Epithelial cell of esophagus (primary cell): Measurements from ENCODE around the gene KIF13A.

Experiments used
- DNase-seq: peaks from one replicate; pipeline ENCODE4 v3.0.0; 2010; ENCODE audit warnings: low read depth
- H3K4me3 ChIP-seq: 2 replicates; pipeline ENCODE4 v1.5.1; 2011; ENCODE audit warnings: mild to moderate bottlenecking, low read length, control low read depth
- TF ChIP-seq, protein P1 (sequence below): IDR thresholded peaks from 2 replicates; pipeline ENCODE4 v1.5.1; 2011; ENCODE audit warnings: low read depth, mild to moderate bottlenecking, low read length, control low read depth, inconsistent platforms; ENCODE audit not compliant: insufficient read depth; ENCODE audit errors: missing control alignments

KIF13A gene

DNA sequence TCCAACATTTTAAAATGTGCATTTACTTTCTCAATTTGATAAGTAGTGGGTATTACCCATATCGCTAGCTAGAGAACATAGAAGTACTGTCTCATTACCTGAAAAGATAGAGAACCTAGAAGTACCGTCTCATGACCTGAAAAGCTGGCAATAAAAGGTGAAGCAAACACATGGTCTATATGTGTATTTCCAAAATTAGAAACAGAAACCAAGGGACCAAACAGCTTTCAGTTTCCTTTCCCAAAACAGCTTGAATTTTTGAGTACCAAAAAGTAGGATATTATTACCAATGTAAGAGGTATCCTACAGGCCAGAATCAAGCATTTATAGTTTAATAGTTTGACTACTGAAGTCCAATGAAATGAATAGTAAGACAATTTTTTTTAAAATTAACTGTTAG is 77.2 kb downstream of the KIF13A start:
- no peak overlapping the region for H3K4me3 ChIP-seq
- no peak for DNase-seq
- TF ChIP-seq, protein P1, sequence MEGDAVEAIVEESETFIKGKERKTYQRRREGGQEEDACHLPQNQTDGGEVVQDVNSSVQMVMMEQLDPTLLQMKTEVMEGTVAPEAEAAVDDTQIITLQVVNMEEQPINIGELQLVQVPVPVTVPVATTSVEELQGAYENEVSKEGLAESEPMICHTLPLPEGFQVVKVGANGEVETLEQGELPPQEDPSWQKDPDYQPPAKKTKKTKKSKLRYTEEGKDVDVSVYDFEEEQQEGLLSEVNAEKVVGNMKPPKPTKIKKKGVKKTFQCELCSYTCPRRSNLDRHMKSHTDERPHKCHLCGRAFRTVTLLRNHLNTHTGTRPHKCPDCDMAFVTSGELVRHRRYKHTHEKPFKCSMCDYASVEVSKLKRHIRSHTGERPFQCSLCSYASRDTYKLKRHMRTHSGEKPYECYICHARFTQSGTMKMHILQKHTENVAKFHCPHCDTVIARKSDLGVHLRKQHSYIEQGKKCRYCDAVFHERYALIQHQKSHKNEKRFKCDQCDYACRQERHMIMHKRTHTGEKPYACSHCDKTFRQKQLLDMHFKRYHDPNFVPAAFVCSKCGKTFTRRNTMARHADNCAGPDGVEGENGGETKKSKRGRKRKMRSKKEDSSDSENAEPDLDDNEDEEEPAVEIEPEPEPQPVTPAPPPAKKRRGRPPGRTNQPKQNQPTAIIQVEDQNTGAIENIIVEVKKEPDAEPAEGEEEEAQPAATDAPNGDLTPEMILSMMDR: no peak

DNA sequence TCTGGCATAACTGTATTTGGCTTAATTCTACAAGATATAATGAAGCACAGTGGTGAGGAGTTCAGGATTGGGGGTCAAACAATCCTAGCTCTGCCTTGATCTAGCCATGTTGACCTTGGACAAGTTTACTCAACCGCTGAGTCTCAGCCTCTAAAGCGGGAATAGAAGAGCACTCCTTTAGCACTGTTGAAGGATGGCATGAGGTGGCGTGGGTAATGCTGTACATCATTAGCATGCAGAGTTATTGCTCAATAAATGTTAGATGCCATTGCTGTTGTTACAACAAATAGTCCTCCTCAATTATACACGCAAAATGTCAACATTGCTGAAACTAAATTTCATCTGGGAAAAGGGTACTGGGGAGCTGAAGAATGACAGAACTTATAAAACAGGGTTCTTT is 78.6 kb downstream of the KIF13A start:
- DNase-seq: peak; percentile 52
- TF ChIP-seq, protein P1: no peak
- no peak overlapping the region for H3K4me3 ChIP-seq

DNA sequence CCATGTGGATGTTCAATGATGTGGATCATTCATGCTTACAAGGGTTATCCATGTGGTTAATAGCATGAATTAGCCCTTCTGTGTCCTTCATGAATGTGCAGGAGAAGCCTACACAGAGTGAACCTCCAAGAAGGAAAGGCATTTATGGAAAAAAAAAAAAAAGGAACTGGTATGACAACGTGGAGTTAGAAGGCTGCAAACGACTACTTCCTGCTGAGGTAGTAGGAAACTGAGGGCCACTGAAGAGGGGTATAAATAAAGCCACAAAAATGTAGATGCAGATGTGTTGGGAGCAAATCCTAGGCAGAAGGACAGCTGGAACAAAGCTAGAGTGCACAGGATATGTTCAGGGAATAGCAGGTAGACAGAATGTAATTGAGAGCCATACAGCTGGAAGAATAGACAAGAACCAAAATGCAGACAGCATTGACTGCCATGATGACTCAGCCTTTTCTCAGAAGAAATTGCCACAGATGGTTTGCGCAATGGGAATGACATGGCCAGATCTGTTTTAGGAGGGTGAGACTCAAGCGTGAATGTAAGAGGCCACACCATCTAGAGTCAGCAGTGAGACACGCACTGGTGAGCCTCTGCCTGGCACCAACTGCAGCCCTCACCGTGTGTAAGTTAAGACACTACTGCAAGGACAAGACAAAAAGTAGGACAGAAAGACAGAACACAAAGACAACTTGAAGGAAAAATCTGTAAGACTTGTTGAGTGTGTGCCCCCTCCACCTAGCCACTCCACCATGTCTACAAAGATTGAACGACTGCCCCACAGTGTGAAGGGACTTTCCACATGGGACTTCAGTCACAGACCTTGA is 79.8 kb downstream of the KIF13A start:
- DNase-seq: peak; percentile 100
- H3K4me3 ChIP-seq: peak overlapping the region; percentile 10

DNA sequence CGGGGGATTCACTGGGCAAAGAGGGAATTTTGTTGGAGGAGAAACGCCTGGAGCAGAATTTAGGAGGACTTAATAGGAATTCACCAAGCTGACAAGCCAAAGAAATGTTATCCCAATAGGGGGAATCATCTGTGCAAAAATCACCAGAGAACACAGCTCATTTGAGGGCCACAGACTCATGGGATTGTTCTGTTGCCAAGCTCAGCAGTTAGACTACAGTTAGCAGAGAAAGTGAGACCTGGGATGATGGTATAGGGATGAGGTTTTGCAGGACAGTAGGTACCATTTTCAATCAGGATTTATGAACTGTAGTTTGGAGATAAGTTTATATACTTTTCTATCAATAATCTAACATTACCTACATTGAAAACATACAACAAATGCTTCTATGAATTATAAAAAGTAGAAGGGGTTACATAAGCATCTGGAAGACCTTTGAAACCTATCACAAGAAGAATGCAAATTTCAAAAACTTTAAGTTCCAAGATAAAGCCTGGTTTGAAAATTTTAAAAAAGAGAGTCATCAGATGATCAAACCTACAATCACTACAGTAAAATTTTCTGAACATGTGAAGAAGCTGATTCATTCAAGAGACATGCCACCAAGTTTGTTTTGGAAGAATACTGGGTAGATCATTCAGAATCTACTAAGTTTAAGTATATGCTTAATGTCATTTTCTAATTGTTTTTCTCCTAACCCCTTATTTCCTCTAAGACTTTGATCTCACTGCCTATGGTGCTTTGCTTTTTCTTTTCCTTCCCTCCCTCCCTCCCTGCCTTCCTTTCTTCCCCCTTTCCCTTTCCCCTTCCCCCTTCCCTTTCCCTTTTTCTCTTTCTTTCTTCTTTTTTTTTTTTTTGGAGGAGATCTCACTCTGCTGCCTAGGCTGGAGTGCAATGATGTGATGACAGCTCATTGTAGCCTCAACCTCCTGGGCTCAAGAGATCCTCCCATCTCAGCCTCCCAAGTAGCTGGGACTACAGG is 81.5 kb downstream of the KIF13A start:
- H3K4me3 ChIP-seq: no peak overlapping the region
- DNase-seq: peak; percentile 64
- TF ChIP-seq, protein P1: no peak

More for the DNA sequence above, 79.8 kb downstream of the KIF13A start:
- TF ChIP-seq, protein P1: peak; percentile 59

DNA sequence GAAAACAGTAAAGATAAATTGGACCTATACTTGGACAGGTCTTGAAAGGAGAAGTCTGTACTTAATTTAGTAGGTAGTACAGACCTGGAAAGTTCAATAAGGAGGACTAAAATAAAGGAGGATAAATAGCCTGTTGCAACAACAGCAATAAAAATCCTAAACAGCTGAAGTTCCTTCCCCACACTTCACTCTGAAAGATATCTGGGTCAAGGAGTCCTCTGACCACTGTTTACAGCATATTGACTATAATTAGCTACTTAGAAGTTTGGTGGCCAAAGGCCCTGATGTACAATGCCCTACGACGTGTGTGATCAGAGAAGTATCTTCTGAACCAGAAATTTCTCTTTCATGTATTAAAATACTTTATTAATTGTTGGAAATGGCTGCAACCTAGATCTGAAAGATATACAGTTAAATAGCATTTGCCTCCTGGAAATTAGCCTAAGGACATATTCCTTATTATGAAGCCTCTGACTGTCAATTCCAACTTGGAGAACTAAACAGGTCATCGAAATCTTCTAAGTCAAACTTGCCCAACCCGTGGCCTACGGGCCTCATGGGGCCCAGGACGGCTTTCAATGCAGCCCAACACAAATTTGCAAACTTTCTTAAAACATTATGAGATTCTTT is 82.8 kb downstream of the KIF13A start:
- H3K4me3 ChIP-seq: no peak overlapping the region

DNA sequence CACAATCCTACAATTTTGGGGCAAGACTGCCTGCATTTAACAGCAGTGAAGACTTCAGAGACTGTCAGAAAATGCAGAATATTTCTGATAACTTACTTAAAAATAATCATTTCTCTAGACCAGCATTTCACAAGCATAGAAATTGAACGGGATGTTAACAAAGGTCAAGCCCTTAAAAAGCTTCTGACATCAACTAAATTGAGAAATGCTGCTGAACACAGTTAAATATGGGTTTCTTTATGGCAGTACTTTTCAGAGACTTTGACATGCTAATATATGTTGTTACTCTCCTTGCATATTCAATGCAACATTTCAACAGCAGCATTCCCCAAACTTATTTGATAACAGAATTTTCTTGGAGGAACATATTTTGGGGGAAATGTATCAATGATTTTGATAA is 84.5 kb downstream of the KIF13A start:
- TF ChIP-seq, protein P1: no peak
- H3K4me3 ChIP-seq: no peak overlapping the region
- no peak for DNase-seq

More for the DNA sequence above, 82.8 kb downstream of the KIF13A start:
- TF ChIP-seq, protein P1: no peak
- no peak for DNase-seq
